Measurements from ENCODE around the gene JAKMIP2. TPM values are rescaled to one million over a fixed set of nuclear protein-coding genes. Genes with fewer than 3 reads are reported as not detected.
A peak's percentile ranks its signal among the peaks of the same experiment; 100 is the strongest.

The JAKMIP2 gene
- polyA plus RNA-seq, 4 donors = 3.6 to 5.4 (median 4.9) TPM

- no peak for DNase-seq (ENCODE audit: low read depth in 4 of 4, low spot score in 3 of 4)
Observed at GRCh38 chr5:147708708-147709107, 73.8 kb downstream of the JAKMIP2 start.

GRCh38 chr5:147704544-147704943 is 78.0 kb downstream of the JAKMIP2 start:
- no peak for DNase-seq (ENCODE audit: low read depth in 4 of 4, low spot score in 3 of 4)

GRCh38 chr5:147701468-147701867 is 81.1 kb downstream of the JAKMIP2 start:
- DNase-seq (ENCODE audit: low read depth in 4 of 4, low spot score in 3 of 4) = no peak

GRCh38 chr5:147699496-147700088 is 82.9 kb downstream of the JAKMIP2 start:
- DNase-seq (ENCODE audit: low read depth in 4 of 4, low spot score in 3 of 4) = no peak

- no peak for DNase-seq (ENCODE audit: low read depth in 4 of 4, low spot score in 3 of 4)
Observed at GRCh38 chr5:147697380-147697779, 85.1 kb downstream of the JAKMIP2 start.

GRCh38 chr5:147694772-147695171 is 87.8 kb downstream of the JAKMIP2 start:
- no peak for DNase-seq (ENCODE audit: low read depth in 4 of 4, low spot score in 3 of 4)

GRCh38 chr5:147693233-147693632 is 89.3 kb downstream of the JAKMIP2 start:
- DNase-seq (ENCODE audit: low read depth in 4 of 4, low spot score in 3 of 4) = no peak

GRCh38 chr5:147691130-147691529 is 91.4 kb downstream of the JAKMIP2 start:
- DNase-seq (ENCODE audit: low read depth in 4 of 4, low spot score in 3 of 4) = peak; percentile 22 to 40 (median 35)

- DNase-seq (ENCODE audit: low read depth in 4 of 4, low spot score in 3 of 4) = no peak
Observed at GRCh38 chr5:147690595-147690994, 91.9 kb downstream of the JAKMIP2 start.

- no peak for DNase-seq (ENCODE audit: low read depth in 4 of 4, low spot score in 3 of 4)
Observed at GRCh38 chr5:147689426-147689825, 93.1 kb downstream of the JAKMIP2 start.

- DNase-seq (ENCODE audit: low read depth in 4 of 4, low spot score in 3 of 4) = no peak
Observed at GRCh38 chr5:147688656-147689356, 93.7 kb downstream of the JAKMIP2 start.

GRCh38 chr5:147687118-147687517 is 95.4 kb downstream of the JAKMIP2 start:
- DNase-seq (ENCODE audit: low read depth in 4 of 4, low spot score in 3 of 4) = no peak

- DNase-seq (ENCODE audit: low read depth in 4 of 4, low spot score in 3 of 4) = no peak
Observed at GRCh38 chr5:147686421-147686820, 96.1 kb downstream of the JAKMIP2 start.

GRCh38 chr5:147685993-147686392 is 96.5 kb downstream of the JAKMIP2 start:
- no peak for DNase-seq (ENCODE audit: low read depth in 4 of 4, low spot score in 3 of 4)

GRCh38 chr5:147675168-147675567 is 107.4 kb downstream of the JAKMIP2 start:
- no peak for DNase-seq (ENCODE audit: low read depth in 4 of 4, low spot score in 3 of 4)

- DNase-seq (ENCODE audit: low read depth in 4 of 4, low spot score in 3 of 4) = no peak
Observed at GRCh38 chr5:147674411-147674810, 108.1 kb downstream of the JAKMIP2 start.

GRCh38 chr5:147673791-147674190 is 108.7 kb downstream of the JAKMIP2 start:
- no peak for DNase-seq (ENCODE audit: low read depth in 4 of 4, low spot score in 3 of 4)

- DNase-seq (ENCODE audit: low read depth in 4 of 4, low spot score in 3 of 4) = no peak
Observed at GRCh38 chr5:147673266-147673665, 109.3 kb downstream of the JAKMIP2 start.

- DNase-seq (ENCODE audit: low read depth in 4 of 4, low spot score in 3 of 4) = no peak
Observed at GRCh38 chr5:147671365-147671764, 111.2 kb downstream of the JAKMIP2 start.

GRCh38 chr5:147670815-147671214 is 111.7 kb downstream of the JAKMIP2 start:
- no peak for DNase-seq (ENCODE audit: low read depth in 4 of 4, low spot score in 3 of 4)

GRCh38 chr5:147669169-147669869 is 113.2 kb downstream of the JAKMIP2 start:
- DNase-seq (ENCODE audit: low read depth in 4 of 4, low spot score in 3 of 4) = no peak

- DNase-seq (ENCODE audit: low read depth in 4 of 4, low spot score in 3 of 4) = no peak
Observed at GRCh38 chr5:147668385-147668784, 114.1 kb downstream of the JAKMIP2 start.

Data from right renal pelvis (tissue), 4 donors.